PC-9 (cell line): ENCODE data around the gene SCNN1G. TPM values are rescaled to one million over a fixed set of nuclear protein-coding genes. Genes with fewer than 3 reads are reported as not detected.

Experiments used
- BruUV-seq: library from RNA; stranded (reverse); fragments of 400-500 nt; replicated peaks from 2 replicates; lab custom pipeline; 2021; lab: Mats Ljungman, UMichigan
- CTCF ChIA-PET: fragments of 300-600 bp; sonication (Branson Sonifier 250); formaldehyde crosslinking; loops from one replicate; lab custom pipeline; 2022; ENCODE audit warnings: antibody characterized with exemption; lab: Charles Lee
- POLR2A ChIA-PET: fragments of 300-600 bp; sonication (Branson Sonifier 250); formaldehyde crosslinking; loops from one replicate; lab custom pipeline; 2022; ENCODE audit warnings: antibody characterized with exemption; ENCODE audit not compliant: unreplicated experiment; lab: Charles Lee
- DNase-seq, 2 experiments: peaks; one replicate each; pipeline versions ENCODE4 v3.0.0 to v3.0.0-alpha.2; 2015 to 2022; ENCODE audit warnings: mixed read lengths in 1 of 2
- H2AFZ ChIP-seq: fragments of 200-600 bp; sonication (generic); 2 replicates; pipeline ENCODE4 v1.8.1; 2017; ENCODE audit warnings: antibody characterized with exemption
- H3F3A ChIP-seq: fragments of 200-600 bp; sonication (generic); 2 replicates; pipeline ENCODE4 v1.8.1; 2017; ENCODE audit warnings: antibody characterized with exemption, mild to moderate bottlenecking, low read depth; ENCODE audit not compliant: insufficient read depth
- H3K27ac ChIP-seq: fragments of 200-600 bp; sonication (generic); 2 replicates; pipeline ENCODE4 v1.6.1; 2016; ENCODE audit warnings: mixed run types
- H3K27me3 ChIP-seq: fragments of 200-600 bp; sonication (generic); 2 replicates; pipeline ENCODE4 v1.6.1; 2016; ENCODE audit warnings: low read depth, mixed run types; ENCODE audit not compliant: insufficient read depth
- H3K36me3 ChIP-seq: fragments of 200-600 bp; sonication (generic); 2 replicates; pipeline ENCODE4 v1.6.1; 2016; ENCODE audit warnings: low read depth, mixed run types
- H3K4me1 ChIP-seq: fragments of 200-600 bp; sonication (generic); replicated peaks from 2 replicates; pipeline ENCODE4 v1.6.1; 2016; ENCODE audit warnings: mixed run types; ENCODE audit not compliant: insufficient read depth
- H3K4me2 ChIP-seq: fragments of 200-600 bp; sonication (generic); 2 replicates; pipeline ENCODE4 v1.6.1; 2017; ENCODE audit warnings: mixed run types
- H3K4me3 ChIP-seq: fragments of 200-600 bp; sonication (generic); 2 replicates; pipeline ENCODE4 v1.6.1; 2016; ENCODE audit warnings: mixed run types
- H3K79me2 ChIP-seq: fragments of 200-600 bp; sonication (generic); 2 replicates; pipeline ENCODE4 v1.6.1; 2017; ENCODE audit warnings: low read depth, mixed run types
- H3K9me2 ChIP-seq: fragments of 200-600 bp; sonication (generic); 2 replicates; pipeline ENCODE4 v1.8.1; 2017; ENCODE audit warnings: mild to moderate bottlenecking; ENCODE audit not compliant: insufficient read depth
- H3K9me3 ChIP-seq: fragments of 200-600 bp; sonication (generic); 2 replicates; pipeline ENCODE4 v1.8.1; 2016; ENCODE audit warnings: low read depth; ENCODE audit not compliant: insufficient read depth
- H4K20me1 ChIP-seq: fragments of 200-600 bp; sonication (generic); 2 replicates; pipeline ENCODE4 v1.8.1; 2017; ENCODE audit not compliant: insufficient read depth
- EZH2 ChIP-seq: fragments of 200-600 bp; sonication (generic); IDR thresholded peaks from 2 replicates; pipeline ENCODE4 v1.8.0; 2017; ENCODE audit warnings: antibody characterized with exemption, low read depth
- intact Hi-C: fragments of 100-400 bp; cut with micrococcal nuclease; formaldehyde crosslinking; loops from one replicate; pipeline ENCODE4 v1.10.0; 2022; ENCODE audit not compliant: unreplicated experiment
- total RNA-seq: library from RNA; stranded (reverse); gene quantifications from 2 replicates; pipeline ENCODE4 v1.2.3, GENCODE V29; 2021
- TF ChIP-seq, protein P1 (sequence below): fragments of 200-600 bp; sonication (generic); conservative IDR thresholded peaks from 2 replicates; pipeline ENCODE4 v1.6.1; 2017; ENCODE audit warnings: mixed run types, antibody characterized with exemption, mild to moderate bottlenecking, moderate library complexity

Gene SCNN1G
- total RNA-seq, 1 experiment from 2014 or later: not detected

DNA sequence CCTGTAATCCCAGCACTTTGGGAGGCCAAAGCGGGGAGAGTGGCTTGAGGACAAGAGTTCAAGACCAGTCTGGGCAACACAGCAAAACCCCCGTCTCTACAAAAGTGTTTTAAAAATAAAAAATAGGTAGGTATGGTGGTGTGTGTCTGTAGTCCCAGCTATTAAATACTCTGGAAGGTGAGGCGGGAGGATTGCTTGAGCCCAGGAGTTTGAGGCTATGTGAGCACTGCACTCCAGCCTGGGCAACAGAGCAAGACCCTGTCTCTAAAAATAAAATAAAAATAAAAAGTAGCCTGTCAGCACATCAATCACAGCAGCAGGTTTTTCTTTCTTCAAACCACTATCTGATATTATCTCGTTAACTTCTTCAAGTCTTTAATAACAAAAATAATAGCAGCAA, 34.9 kb upstream of the SCNN1G start:
- H3K4me2 ChIP-seq: peak overlapping the region; percentile 83
- CTCF ChIA-PET: no interaction called here
- no peak overlapping the region for H3K27ac ChIP-seq
- no peaks in the 10 kb centered on the region for H3K27me3 ChIP-seq
- BruUV-seq: no TSS peak
- H2AFZ ChIP-seq: no peak overlapping the region
- no peaks in the 10 kb centered on the region for H3F3A ChIP-seq
- peak overlapping the region; percentile 71; the same call in 1 of the 2 replicates for H3K4me3 ChIP-seq
- H4K20me1 ChIP-seq: no peaks in the 10 kb centered on the region; the same call in 1 of the 2 replicates
- intact Hi-C loops: no loop called here
- H3K36me3 ChIP-seq: no peaks in the 10 kb centered on the region
- no peaks in the 10 kb centered on the region for H3K9me2 ChIP-seq
- H3K79me2 ChIP-seq: peaks cover 55% of the 10 kb centered on the region
- POLR2A ChIA-PET: no interaction called here
- DNase-seq: no peak
- no peaks in the 10 kb centered on the region for H3K9me3 ChIP-seq
- TF ChIP-seq EZH2: no peak
- TF ChIP-seq, protein P1, sequence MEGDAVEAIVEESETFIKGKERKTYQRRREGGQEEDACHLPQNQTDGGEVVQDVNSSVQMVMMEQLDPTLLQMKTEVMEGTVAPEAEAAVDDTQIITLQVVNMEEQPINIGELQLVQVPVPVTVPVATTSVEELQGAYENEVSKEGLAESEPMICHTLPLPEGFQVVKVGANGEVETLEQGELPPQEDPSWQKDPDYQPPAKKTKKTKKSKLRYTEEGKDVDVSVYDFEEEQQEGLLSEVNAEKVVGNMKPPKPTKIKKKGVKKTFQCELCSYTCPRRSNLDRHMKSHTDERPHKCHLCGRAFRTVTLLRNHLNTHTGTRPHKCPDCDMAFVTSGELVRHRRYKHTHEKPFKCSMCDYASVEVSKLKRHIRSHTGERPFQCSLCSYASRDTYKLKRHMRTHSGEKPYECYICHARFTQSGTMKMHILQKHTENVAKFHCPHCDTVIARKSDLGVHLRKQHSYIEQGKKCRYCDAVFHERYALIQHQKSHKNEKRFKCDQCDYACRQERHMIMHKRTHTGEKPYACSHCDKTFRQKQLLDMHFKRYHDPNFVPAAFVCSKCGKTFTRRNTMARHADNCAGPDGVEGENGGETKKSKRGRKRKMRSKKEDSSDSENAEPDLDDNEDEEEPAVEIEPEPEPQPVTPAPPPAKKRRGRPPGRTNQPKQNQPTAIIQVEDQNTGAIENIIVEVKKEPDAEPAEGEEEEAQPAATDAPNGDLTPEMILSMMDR: no peak
- H3K4me1 ChIP-seq: peaks cover 30% of the 10 kb centered on the region

DNA sequence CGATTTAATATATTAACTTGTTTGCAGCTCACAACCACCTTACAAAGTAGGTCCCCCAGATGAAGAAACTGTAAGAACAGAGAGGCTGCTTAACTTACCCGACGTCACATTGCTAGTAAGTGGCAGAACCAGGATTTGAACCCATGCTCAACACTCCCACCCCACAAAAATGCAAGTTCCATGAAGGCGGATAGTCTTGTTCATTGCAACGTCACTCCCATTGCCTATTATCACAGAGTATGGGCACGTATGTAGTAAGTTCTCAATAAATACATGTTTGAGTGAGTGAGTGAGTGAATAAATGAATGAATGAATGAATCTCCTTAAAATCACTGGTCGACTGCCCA, 34.4 kb upstream of the SCNN1G start:
- Histone ChIP-seq H3K9me3 (no peaks in the 10 kb centered on the region), H3K27me3 (no peaks in the 10 kb centered on the region), H3K4me3 (peak overlapping the region; percentile 71), H3K9me2 (no peaks in the 10 kb centered on the region), H4K20me1 (no peaks in the 10 kb centered on the region; the same call in 1 of the 2 replicates), H3F3A (no peaks in the 10 kb centered on the region), H3K36me3 (no peaks in the 10 kb centered on the region), H3K4me1 (peaks cover 30% of the 10 kb centered on the region), H3K27ac (no peak overlapping the region), H3K79me2 (peaks cover 50% of the 10 kb centered on the region), H3K4me2 (peak overlapping the region; percentile 83), H2AFZ (peak overlapping the region; percentile 85)
- DNase-seq: no peak
- ChIA-PET CTCF (no interaction called here), POLR2A (no interaction called here)
- TF ChIP-seq, protein P1: no peak
- TF ChIP-seq EZH2: no peak
- intact Hi-C loops: no loop called here
- BruUV-seq: no TSS peak

DNA sequence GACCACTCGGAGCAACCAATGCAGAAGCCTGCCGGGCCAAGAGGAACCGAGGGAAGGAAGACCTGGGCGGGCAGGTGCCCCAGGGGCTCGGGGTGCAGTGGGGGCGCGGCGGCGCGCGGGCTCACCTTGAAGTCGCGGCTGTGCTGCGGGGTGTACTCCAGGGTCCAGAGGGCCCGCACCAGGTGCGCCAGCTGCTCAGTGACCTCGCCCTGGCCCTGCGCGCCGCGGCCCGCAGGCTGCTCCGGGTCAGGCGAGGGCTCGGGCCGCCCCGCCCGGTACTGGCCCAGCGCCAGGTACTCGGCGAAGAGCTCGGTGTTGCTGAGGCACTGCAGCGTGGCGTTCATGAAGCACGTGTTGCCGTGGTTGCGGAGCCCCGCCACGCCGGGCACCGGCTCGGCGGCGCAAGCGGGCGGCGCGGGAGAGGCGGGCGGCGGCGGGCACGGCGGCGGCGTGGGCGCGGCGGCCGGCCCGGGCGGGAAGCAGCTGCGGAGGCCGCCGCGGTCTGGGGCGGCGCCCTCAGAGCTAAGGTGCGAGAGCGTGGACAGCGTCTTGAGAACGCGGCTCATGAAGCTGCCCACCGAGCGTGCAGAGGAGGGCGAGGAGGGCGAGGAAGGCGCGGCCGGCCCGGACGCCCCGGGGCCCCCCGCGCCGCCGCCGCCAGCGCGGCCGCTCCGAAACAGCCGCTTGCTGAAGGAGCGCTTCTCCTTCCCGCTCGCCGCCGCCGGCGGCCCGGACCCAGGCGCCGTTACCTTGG, 33.9 kb upstream of the SCNN1G start:
- Histone ChIP-seq H3K4me3 (peak overlapping the region; percentile 71), H3K4me2 (peak overlapping the region; percentile 83), H3K9me2 (no peaks in the 10 kb centered on the region), H3K27ac (no peak overlapping the region), H3K36me3 (no peaks in the 10 kb centered on the region), H2AFZ (peak overlapping the region; percentile 85), H3K9me3 (no peaks in the 10 kb centered on the region), H3K79me2 (peaks cover 46% of the 10 kb centered on the region), H3K4me1 (peaks cover 30% of the 10 kb centered on the region), H3F3A (no peaks in the 10 kb centered on the region), H4K20me1 (no peaks in the 10 kb centered on the region; the same call in 1 of the 2 replicates), H3K27me3 (no peaks in the 10 kb centered on the region)
- TF ChIP-seq EZH2: no peak
- TF ChIP-seq, protein P1: no peak
- DNase-seq: peak in 1 of 2 experiments; percentile 67
- no TSS peak for BruUV-seq
- ChIA-PET CTCF (interaction anchor here (0.6 kb wide), 2 partner anchors 20 to 54 kb away, joined by 3 read pairs; no protein-coding TSS in a partner anchor), POLR2A (no interaction called here)
- intact Hi-C loops: no loop called here
